Brain microvascular endothelial cell (primary cell): ENCODE results near the gene PPP2R2C.
A peak's percentile ranks its signal among the peaks of the same experiment; 100 is the strongest.

ENCODE experiments used
- DNase-seq: peaks from one replicate; pipeline ENCODE4 v3.0.0-alpha.2; 2020
- H3K27ac ChIP-seq: fragments of 250-450 bp; sonication (Bioruptor Pico); 2 replicates; pipeline ENCODE4 v1.5.1; 2020; ENCODE audit warnings: mild to moderate bottlenecking, moderate library complexity
- H3K27me3 ChIP-seq: fragments of 250-450 bp; sonication (Bioruptor Pico); replicated peaks from 2 replicates; pipeline ENCODE4 v1.5.1; 2020; ENCODE audit warnings: mild to moderate bottlenecking
- H3K36me3 ChIP-seq: fragments of 250-450 bp; sonication (Bioruptor Pico); replicated peaks from 2 replicates; pipeline ENCODE4 v1.5.1; 2020; ENCODE audit warnings: mild to moderate bottlenecking
- H3K4me3 ChIP-seq: 2 replicates; pipeline ENCODE4 v1.5.1; 2011; ENCODE audit warnings: low read depth, mild to moderate bottlenecking, control low read depth, low read length, moderate library complexity
- CTCF ChIP-seq: IDR thresholded peaks from 2 replicates; pipeline ENCODE4 v1.5.1; 2011; ENCODE audit warnings: low read depth, mild to moderate bottlenecking, moderate library complexity, low read length, control low read depth, inconsistent platforms; ENCODE audit errors: missing control alignments
- in situ Hi-C: cut with HindIII; loops from 2 replicates; pipeline ENCODE4 v1.10.0; 2017; ENCODE audit warnings: low sequenced_read_pairs, low pct_ligation_motif_present

Gene PPP2R2C

GRCh38 chr4:6280365-6280996, 191.9 kb downstream of the PPP2R2C start:
- no peaks in the 10 kb centered on the region for H3K36me3 ChIP-seq

GRCh38 chr4:6279582-6280289, 192.7 kb downstream of the PPP2R2C start:
- in situ Hi-C loops: no loop called here
- no peaks in the 10 kb centered on the region for H3K36me3 ChIP-seq

More at GRCh38 chr4:6280365-6280996, 191.9 kb downstream of the PPP2R2C start:
- TF ChIP-seq CTCF: peak; percentile 4
- Histone ChIP-seq H3K27me3 (no peaks in the 10 kb centered on the region), H3K27ac (no peak overlapping the region), H3K4me3 (no peak overlapping the region)
- in situ Hi-C loops: no loop called here
- DNase-seq: no peak

GRCh38 chr4:6278801-6279197, 193.6 kb downstream of the PPP2R2C start:
- no peak overlapping the region for H3K4me3 ChIP-seq

More at GRCh38 chr4:6279582-6280289, 192.7 kb downstream of the PPP2R2C start:
- TF ChIP-seq CTCF: no peak
- Histone ChIP-seq H3K4me3 (no peak overlapping the region), H3K27ac (no peak overlapping the region), H3K27me3 (no peaks in the 10 kb centered on the region)
- DNase-seq: no peak

GRCh38 chr4:6277935-6278800, 194.2 kb downstream of the PPP2R2C start:
- no peak for TF ChIP-seq CTCF

More at GRCh38 chr4:6278801-6279197, 193.6 kb downstream of the PPP2R2C start:
- no peak for TF ChIP-seq CTCF
- Histone ChIP-seq H3K27me3 (no peaks in the 10 kb centered on the region), H3K27ac (no peak overlapping the region), H3K36me3 (no peaks in the 10 kb centered on the region)
- DNase-seq: peak; percentile 56
- in situ Hi-C loops: no loop called here

GRCh38 chr4:6277139-6277802, 195.1 kb downstream of the PPP2R2C start:
- no peak for TF ChIP-seq CTCF
- H3K36me3 ChIP-seq: no peaks in the 10 kb centered on the region
- in situ Hi-C loops: no loop called here
- no peak overlapping the region for H3K27ac ChIP-seq
- H3K4me3 ChIP-seq: no peak overlapping the region
- no peaks in the 10 kb centered on the region for H3K27me3 ChIP-seq
- no peak for DNase-seq

More at GRCh38 chr4:6277935-6278800, 194.2 kb downstream of the PPP2R2C start:
- no peak for DNase-seq
- in situ Hi-C loops: no loop called here
- no peak overlapping the region for H3K27ac ChIP-seq
- no peaks in the 10 kb centered on the region for H3K27me3 ChIP-seq
- no peaks in the 10 kb centered on the region for H3K36me3 ChIP-seq
- no peak overlapping the region for H3K4me3 ChIP-seq
